Panc1 (cell line): ENCODE results near the gene DOK7. TPM values are rescaled to one million over a fixed set of nuclear protein-coding genes. Genes with fewer than 3 reads are reported as not detected.

Experiments used
- ATAC-seq: fragments of 200-7000 bp; cut with Tn5 transposase; 2 replicates; pipeline ENCODE4 v1.9.1; 2020; ENCODE audit warnings: mild to moderate bottlenecking, moderate library complexity
- BruUV-seq: library from RNA; stranded (reverse); fragments of 400-500 nt; replicated peaks from 2 replicates; lab custom pipeline; 2021; lab: Mats Ljungman, UMichigan
- CTCF ChIA-PET: fragments of 300-600 bp; sonication (Branson Sonifier 250); formaldehyde crosslinking; loops from one replicate; lab custom pipeline; 2022; ENCODE audit warnings: antibody characterized with exemption; lab: Charles Lee
- POLR2A ChIA-PET: fragments of 300-600 bp; sonication (Branson Sonifier 250); formaldehyde crosslinking; loops from one replicate; lab custom pipeline; 2022; ENCODE audit warnings: antibody characterized with exemption; lab: Charles Lee
- DNase-seq: peaks from one replicate; pipeline ENCODE4 v3.0.0-alpha.2; 2010; ENCODE audit warnings: low read depth, low spot score
- H3K27ac ChIP-seq: 2 replicates; pipeline ENCODE4 v1.5.1; 2011; ENCODE audit warnings: mild to moderate bottlenecking, low read length, inconsistent platforms
- H3K27me3 ChIP-seq: fragments of 200-500 bp; sonication (Bioruptor generic); 2 replicates; pipeline ENCODE4 v1.6.0; 2014; ENCODE audit warnings: low read length, inconsistent platforms; ENCODE audit not compliant: control insufficient read depth, insufficient read depth
- H3K36me3 ChIP-seq: fragments of 200-500 bp; sonication (Bioruptor generic); 2 replicates; pipeline ENCODE4 v1.5.1; 2014; ENCODE audit warnings: inconsistent platforms, mild to moderate bottlenecking, low read length, moderate library complexity; ENCODE audit not compliant: control insufficient read depth, insufficient read depth
- H3K4me1 ChIP-seq: 2 replicates; pipeline ENCODE4 v1.5.1; 2011; ENCODE audit warnings: inconsistent platforms, mild to moderate bottlenecking, low read length, moderate library complexity; ENCODE audit not compliant: control insufficient read depth, insufficient read depth
- H3K4me3 ChIP-seq, 2 experiments: 2 replicates each; pipeline ENCODE4 v1.5.1; 2011 to 2012; ENCODE audit warnings: low read depth in 2 of 2, low read length in 2 of 2, mild to moderate bottlenecking in 2 of 2, inconsistent platforms in 1 of 2, moderate library complexity in 1 of 2
- H3K9me3 ChIP-seq: fragments of 200-500 bp; sonication (Bioruptor generic); 2 replicates; pipeline ENCODE4 v1.5.1; 2014; ENCODE audit warnings: low read depth, mild to moderate bottlenecking, inconsistent platforms, low read length, moderate library complexity; ENCODE audit not compliant: control insufficient read depth, insufficient read depth
- POLR2AphosphoS5 ChIP-seq: IDR thresholded peaks from 2 replicates; pipeline ENCODE4 v1.6.1; 2012; ENCODE audit warnings: mild to moderate bottlenecking, low read depth, low read length, moderate library complexity
- SIN3A ChIP-seq: IDR thresholded peaks from 2 replicates; pipeline ENCODE4 v1.6.1; 2012; ENCODE audit warnings: low read depth, mild to moderate bottlenecking, low read length, moderate library complexity, borderline replicate concordance; ENCODE audit not compliant: insufficient read depth
- TCF7L2 ChIP-seq: IDR thresholded peaks from 2 replicates; pipeline ENCODE4 v1.6.1; 2011; ENCODE audit warnings: mild to moderate bottlenecking, low read depth, low read length, inconsistent platforms
- in situ Hi-C: cut with HindIII; loops from 2 replicates; pipeline ENCODE4 v1.10.0; 2016; ENCODE audit warnings: low sequenced_read_pairs, low pct_unique_long_range_greater_than_20kb
- intact Hi-C: fragments of 100-400 bp; cut with micrococcal nuclease; formaldehyde crosslinking; loops from one replicate; pipeline ENCODE4 v1.10.0; 2022; ENCODE audit not compliant: unreplicated experiment
- total RNA-seq: library from RNA; stranded (reverse); gene quantifications from one replicate; pipeline ENCODE4 v1.2.1, GENCODE V29; 2021; ENCODE audit not compliant: unreplicated experiment
- TF ChIP-seq, protein P1 (sequence below): fragments of 450-650 bp; IDR thresholded peaks from 2 replicates; pipeline ENCODE4 v1.5.1; 2017; ENCODE audit warnings: mild to moderate bottlenecking
- TF ChIP-seq, protein P2 (sequence below), 2 experiments: IDR thresholded peaks; 2 replicates each; pipeline ENCODE4 v1.6.1; 2011 to 2012; ENCODE audit warnings: low read depth in 2 of 2, control low read depth in 1 of 2, low read length in 1 of 2, mild to moderate bottlenecking in 1 of 2, moderate library complexity in 1 of 2; ENCODE audit not compliant: insufficient read depth in 1 of 2

DOK7 gene
- total RNA-seq, 1 experiment from 2014 or later = 2.4 TPM

DNA sequence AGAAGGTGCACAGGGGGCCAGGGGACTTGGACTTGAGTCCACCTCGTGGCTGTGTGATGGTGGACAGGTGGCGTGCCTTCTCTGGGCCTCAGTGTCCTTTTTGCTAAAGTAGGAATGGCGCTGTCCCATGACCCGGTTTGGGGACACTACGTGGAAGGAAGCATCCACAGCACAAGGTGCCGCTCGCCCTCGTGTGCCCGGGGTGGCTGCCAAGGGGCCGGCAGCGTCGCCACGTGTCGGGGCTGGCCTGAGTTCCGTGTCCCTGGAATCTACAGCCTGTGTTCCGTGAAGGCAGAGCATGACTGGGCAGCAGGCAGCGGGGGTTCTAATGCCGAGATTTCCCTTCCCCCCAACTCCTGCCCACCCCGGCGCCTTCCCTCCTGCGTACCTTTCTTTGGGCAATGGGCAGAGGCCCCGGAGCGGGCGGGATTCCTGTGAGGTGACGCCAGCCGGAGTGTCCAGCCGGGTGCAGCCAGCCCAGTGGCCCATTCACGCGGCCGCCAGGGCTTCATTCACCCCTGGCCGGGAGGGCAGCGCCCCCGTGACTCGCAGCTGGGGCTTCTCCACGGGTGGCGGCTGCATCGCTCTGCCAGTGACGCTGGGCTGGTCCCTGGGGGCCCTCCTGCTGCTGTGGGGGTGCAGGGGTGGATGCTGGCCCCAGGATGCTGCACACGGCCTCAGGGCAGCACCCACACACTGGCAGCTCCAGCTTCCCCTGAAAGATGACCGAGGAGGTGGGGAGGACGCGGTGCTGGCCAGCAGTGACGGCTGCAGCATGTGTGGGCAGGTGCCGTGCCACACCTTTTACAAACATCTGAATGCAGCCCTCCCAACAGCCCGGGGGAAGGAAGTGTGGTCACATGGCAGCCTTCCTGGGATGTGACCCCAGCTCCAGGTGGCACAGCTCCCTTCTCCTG lies 21.2 kb downstream of the DOK7 start:
- in situ Hi-C loops (no loop called here), intact Hi-C loops (no loop called here)
- TF ChIP-seq, protein P1, sequence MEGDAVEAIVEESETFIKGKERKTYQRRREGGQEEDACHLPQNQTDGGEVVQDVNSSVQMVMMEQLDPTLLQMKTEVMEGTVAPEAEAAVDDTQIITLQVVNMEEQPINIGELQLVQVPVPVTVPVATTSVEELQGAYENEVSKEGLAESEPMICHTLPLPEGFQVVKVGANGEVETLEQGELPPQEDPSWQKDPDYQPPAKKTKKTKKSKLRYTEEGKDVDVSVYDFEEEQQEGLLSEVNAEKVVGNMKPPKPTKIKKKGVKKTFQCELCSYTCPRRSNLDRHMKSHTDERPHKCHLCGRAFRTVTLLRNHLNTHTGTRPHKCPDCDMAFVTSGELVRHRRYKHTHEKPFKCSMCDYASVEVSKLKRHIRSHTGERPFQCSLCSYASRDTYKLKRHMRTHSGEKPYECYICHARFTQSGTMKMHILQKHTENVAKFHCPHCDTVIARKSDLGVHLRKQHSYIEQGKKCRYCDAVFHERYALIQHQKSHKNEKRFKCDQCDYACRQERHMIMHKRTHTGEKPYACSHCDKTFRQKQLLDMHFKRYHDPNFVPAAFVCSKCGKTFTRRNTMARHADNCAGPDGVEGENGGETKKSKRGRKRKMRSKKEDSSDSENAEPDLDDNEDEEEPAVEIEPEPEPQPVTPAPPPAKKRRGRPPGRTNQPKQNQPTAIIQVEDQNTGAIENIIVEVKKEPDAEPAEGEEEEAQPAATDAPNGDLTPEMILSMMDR = no peak
- no peak for TF ChIP-seq POLR2AphosphoS5
- TF ChIP-seq TCF7L2 = no peak
- TF ChIP-seq SIN3A = no peak
- TF ChIP-seq, protein P2, sequence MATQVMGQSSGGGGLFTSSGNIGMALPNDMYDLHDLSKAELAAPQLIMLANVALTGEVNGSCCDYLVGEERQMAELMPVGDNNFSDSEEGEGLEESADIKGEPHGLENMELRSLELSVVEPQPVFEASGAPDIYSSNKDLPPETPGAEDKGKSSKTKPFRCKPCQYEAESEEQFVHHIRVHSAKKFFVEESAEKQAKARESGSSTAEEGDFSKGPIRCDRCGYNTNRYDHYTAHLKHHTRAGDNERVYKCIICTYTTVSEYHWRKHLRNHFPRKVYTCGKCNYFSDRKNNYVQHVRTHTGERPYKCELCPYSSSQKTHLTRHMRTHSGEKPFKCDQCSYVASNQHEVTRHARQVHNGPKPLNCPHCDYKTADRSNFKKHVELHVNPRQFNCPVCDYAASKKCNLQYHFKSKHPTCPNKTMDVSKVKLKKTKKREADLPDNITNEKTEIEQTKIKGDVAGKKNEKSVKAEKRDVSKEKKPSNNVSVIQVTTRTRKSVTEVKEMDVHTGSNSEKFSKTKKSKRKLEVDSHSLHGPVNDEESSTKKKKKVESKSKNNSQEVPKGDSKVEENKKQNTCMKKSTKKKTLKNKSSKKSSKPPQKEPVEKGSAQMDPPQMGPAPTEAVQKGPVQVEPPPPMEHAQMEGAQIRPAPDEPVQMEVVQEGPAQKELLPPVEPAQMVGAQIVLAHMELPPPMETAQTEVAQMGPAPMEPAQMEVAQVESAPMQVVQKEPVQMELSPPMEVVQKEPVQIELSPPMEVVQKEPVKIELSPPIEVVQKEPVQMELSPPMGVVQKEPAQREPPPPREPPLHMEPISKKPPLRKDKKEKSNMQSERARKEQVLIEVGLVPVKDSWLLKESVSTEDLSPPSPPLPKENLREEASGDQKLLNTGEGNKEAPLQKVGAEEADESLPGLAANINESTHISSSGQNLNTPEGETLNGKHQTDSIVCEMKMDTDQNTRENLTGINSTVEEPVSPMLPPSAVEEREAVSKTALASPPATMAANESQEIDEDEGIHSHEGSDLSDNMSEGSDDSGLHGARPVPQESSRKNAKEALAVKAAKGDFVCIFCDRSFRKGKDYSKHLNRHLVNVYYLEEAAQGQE (IDR thresholded peaks at IDR 0.05; ENCODE audit: insufficient read depth in 1 of 2, low read depth in 2 of 2, low read length in 1 of 2) = no peak
- Histone ChIP-seq H3K36me3 (no peaks in the 10 kb centered on the region), H3K27me3 (no peaks in the 10 kb centered on the region), H3K4me1 (peaks cover 14% of the 10 kb centered on the region), H3K27ac (no peak overlapping the region), H3K9me3 (no peaks in the 10 kb centered on the region), H3K4me3 (no peak overlapping the region; a peak in 1 of 4 replicates)
- BruUV-seq = no TSS peak
- ATAC-seq = no peak
- ChIA-PET CTCF (no interaction called here), POLR2A (no interaction called here)
- no peak for DNase-seq

DNA sequence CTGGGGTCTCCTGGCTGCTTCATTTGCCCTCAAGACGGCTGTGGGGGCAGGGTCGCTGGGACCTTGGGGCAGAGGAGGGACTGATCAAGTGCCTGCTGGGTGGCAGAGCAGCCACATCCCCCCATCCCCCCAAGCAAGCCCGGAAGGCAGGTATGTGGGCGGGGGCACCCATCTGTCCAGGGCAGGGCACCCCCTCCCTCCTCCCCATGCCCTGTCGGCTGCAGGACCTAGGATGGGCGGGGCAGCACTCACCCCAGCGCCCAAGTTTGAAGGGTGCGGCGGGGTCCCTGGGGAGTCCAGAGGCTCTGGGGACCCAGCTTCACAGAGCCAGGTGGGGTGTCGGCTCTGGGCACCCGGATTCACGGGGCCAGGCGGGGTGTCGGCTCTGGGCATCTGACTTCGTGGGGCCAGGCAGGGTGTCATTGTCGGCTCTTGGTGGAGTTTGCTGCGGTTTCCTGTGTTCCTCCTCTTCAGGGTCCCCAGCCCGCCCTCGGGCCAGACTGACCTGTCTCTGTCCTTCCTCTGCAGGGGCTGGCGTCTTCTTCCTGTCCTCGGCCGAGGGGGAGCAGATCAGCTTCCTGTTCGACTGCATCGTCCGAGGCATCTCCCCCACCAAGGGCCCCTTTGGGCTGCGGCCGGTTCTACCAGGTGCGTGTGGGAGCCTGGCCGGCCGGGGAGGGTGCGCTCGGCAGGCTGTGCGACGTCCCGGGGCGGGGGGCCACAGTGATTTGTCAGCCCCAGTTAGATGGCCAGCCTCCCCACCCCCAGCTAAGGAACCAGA lies 22.1 kb downstream of the DOK7 start:
- BruUV-seq = no TSS peak
- no peak for DNase-seq
- no peak for ATAC-seq
- ChIA-PET POLR2A (no interaction called here), CTCF (no interaction called here)
- Histone ChIP-seq H3K9me3 (no peaks in the 10 kb centered on the region), H3K4me3 (no peak overlapping the region; a peak in 1 of 4 replicates), H3K4me1 (peaks cover 14% of the 10 kb centered on the region), H3K27me3 (no peaks in the 10 kb centered on the region), H3K36me3 (no peaks in the 10 kb centered on the region), H3K27ac (no peak overlapping the region)
- intact Hi-C loops = no loop called here
- TF ChIP-seq POLR2AphosphoS5 = no peak
- no peak for TF ChIP-seq SIN3A
- TF ChIP-seq TCF7L2 = no peak
- TF ChIP-seq, protein P2 (IDR thresholded peaks at IDR 0.05; ENCODE audit: insufficient read depth in 1 of 2, low read depth in 2 of 2, low read length in 1 of 2) = no peak
- TF ChIP-seq, protein P1 = no peak
- in situ Hi-C loops = no loop called here
